ENCODE results near the gene GLIPR1L1.
A peak's percentile ranks its signal among the peaks of the same experiment; 100 is the strongest.

Gene GLIPR1L1

DNA sequence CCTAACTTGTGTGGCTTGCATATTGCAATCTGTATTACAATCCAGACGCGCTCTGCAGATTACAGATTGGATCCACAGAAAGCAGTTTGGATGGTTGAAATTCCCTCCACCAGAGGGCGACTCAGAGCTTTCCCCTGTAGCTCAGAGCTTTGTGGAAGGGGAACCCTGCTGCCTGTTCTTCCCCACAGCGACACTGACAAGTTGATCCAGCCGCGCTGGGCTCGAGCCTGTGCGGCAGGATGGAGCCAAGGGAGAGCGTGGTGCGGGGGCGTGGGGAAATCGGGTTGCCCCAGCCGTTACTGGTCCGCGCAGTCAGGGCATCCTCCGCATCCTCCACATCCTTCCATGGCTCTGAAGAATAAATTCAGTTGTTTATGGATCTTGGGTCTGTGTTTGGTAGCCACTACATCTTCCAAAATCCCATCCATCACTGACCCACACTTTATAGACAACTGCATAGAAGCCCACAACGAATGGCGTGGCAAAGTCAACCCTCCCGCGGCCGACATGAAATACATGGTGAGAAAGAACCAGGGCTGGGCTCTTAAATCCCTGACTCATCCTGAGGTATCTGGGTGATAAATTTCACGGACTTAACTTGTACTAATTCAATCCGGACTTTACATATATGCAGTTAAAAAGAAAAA lies at the start of gene GLIPR1L1:
Gene GLIPR1L1, plus strand, starts transcription at position 287 of the 647 bp plus-strand sequence. Its CDS starts 59 bp downstream, at position 346.
- DNase-seq (ENCODE audit: insufficient read length, low spot score) (no peak), FAIRE-seq (peak; percentile 21)
- peak; percentile 84 for TF ChIP-seq CTCF (IDR thresholded peaks at IDR 0.05; ENCODE audit: insufficient read depth, missing control alignments)

DNA sequence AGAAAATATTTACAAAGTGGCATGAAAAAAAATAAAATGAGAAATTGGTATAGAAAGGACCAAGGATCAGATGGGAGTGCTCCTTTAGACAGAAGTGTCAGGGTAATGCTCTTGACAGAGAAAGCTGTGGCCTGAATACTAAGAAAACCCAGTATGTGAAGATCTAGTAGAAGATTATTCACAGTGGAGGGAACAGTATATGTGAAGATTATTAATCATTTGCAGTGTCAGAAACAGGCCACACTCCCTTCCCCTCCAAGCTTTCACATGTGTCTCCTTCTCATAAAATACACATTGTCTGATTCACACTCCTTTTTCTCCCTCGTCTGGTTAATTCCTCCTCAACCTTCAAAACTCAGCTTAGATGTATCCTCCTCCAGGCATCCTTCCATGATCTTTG lies 45.6 kb upstream of the GLIPR1L1 start:
- DNase-seq (ENCODE audit: insufficient read length, low spot score) (no peak), FAIRE-seq (peak; percentile 85)

GRCh38 chr12:75289753-75290152 lies 44.7 kb upstream of the GLIPR1L1 start:
- FAIRE-seq, result peak; percentile 77
- no peak for DNase-seq (ENCODE audit: insufficient read length, low spot score)
- TF ChIP-seq CTCF (IDR thresholded peaks at IDR 0.05; ENCODE audit: insufficient read depth, missing control alignments), result peak; percentile 52

More for the DNA sequence above, 45.6 kb upstream of the GLIPR1L1 start:
- no peak for TF ChIP-seq CTCF (IDR thresholded peaks at IDR 0.05; ENCODE audit: insufficient read depth, missing control alignments)

DNA sequence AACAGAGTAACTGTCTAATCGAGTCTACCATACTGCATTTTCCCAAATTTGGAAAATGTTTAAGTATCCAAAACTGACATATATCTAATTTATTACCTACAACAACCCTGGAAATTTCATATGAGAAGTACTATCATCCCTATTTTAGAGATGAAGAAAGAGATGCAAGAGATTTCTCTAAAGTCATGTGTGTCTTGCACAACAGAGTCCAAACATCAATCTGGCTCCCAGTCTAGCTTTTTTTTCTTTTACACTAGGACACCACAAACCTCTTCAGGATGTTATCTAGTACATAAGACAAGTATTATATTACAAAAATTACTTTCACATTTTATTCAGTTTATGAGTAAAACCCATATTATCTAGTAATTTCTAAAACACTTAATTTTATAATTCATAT lies 43.5 kb upstream of the GLIPR1L1 start:
- no peak for DNase-seq (ENCODE audit: insufficient read length, low spot score)
- no peak for TF ChIP-seq CTCF (IDR thresholded peaks at IDR 0.05; ENCODE audit: insufficient read depth, missing control alignments)
- FAIRE-seq, result no peak

DNA sequence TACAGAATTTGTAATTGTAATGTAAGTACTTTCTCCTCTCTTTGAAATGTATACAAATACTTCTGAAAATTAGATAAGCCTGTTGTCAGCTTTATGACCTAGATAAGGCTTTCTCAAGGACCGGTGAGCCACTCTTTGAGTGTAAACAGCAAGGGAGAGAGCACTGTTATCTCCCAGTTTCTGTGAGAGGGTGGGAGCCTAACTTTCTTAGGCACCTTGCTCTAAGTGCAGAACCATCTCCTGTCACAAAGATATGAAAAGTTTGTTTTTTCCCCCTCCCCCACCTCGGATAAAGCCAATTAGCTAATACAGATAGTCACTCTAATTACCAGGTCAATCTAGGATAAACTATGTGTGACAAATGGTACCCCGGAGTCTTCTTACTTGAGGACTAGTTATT lies 40.1 kb upstream of the GLIPR1L1 start:
- no peak for TF ChIP-seq CTCF (IDR thresholded peaks at IDR 0.05; ENCODE audit: insufficient read depth, missing control alignments)
- no peak for FAIRE-seq
- no peak for DNase-seq (ENCODE audit: insufficient read length, low spot score)

GRCh38 chr12:75294797-75295196 lies 39.7 kb upstream of the GLIPR1L1 start:
- DNase-seq (ENCODE audit: insufficient read length, low spot score) (no peak), FAIRE-seq (no peak)
- TF ChIP-seq CTCF (IDR thresholded peaks at IDR 0.05; ENCODE audit: insufficient read depth, missing control alignments), result no peak

DNA sequence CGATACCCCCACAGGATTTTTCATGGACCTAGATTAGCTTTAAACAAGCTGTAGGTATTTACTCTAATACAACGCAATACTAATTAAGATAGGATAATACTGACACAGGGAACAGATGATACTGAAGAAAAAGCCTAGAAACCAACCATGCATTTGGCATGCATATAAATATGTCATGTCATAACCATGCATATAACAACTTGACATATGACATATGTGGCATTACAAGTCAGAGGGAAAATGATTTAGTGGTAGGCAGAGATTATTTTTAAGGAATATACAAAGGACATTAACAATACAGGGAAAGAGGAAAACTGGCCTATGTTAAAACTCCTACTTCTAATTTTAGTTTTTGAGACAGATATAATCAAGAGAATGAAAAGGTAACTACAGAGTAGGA lies 32.2 kb upstream of the GLIPR1L1 start:
- TF ChIP-seq CTCF (IDR thresholded peaks at IDR 0.05; ENCODE audit: insufficient read depth, missing control alignments), result no peak
- peak; percentile 29 for FAIRE-seq
- no peak for DNase-seq (ENCODE audit: insufficient read length, low spot score)

All from D721Med (cell line).